OCI-LY1 (cell line): ENCODE measurements around the gene PLA2G2D.

Experiments used
- CTCF ChIP-seq: fragments of 200-600 bp; sonication (generic), shearing (Covaris generic); IDR thresholded peaks from 2 replicates; pipeline ENCODE4 v1.5.1; 2017; ENCODE audit warnings: mild to moderate bottlenecking, antibody characterized with exemption, low read length, moderate library complexity, mixed read lengths
- EZH2 ChIP-seq: fragments of 200-600 bp; sonication (generic), shearing (Covaris generic); IDR thresholded peaks from 2 replicates; pipeline ENCODE4 v1.8.0; 2017; ENCODE audit warnings: borderline replicate concordance, mixed run types, mild to moderate bottlenecking, antibody characterized with exemption, low read length, moderate library complexity, mixed read lengths

GRCh38 chr1:20115479-20115878 is 3.9 kb downstream of the PLA2G2D start:
- TF ChIP-seq CTCF (no peak), EZH2 (no peak)
